ENCODE measurements around the gene EDDM13.
A peak's percentile ranks its signal among the peaks of the same experiment; 100 is the strongest.
"Not testable (repeated sequence)": the region's sequence is repeated elsewhere in the genome, so short reads cannot be mapped to it uniquely, and the experiment has no call there.

The EDDM13 gene, protein sequence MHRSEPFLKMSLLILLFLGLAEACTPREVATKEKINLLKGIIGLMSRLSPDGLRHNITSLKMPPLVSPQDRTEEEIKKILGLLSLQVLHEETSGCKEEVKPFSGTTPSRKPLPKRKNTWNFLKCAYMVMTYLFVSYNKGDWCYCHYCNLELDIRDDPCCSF

DNA sequence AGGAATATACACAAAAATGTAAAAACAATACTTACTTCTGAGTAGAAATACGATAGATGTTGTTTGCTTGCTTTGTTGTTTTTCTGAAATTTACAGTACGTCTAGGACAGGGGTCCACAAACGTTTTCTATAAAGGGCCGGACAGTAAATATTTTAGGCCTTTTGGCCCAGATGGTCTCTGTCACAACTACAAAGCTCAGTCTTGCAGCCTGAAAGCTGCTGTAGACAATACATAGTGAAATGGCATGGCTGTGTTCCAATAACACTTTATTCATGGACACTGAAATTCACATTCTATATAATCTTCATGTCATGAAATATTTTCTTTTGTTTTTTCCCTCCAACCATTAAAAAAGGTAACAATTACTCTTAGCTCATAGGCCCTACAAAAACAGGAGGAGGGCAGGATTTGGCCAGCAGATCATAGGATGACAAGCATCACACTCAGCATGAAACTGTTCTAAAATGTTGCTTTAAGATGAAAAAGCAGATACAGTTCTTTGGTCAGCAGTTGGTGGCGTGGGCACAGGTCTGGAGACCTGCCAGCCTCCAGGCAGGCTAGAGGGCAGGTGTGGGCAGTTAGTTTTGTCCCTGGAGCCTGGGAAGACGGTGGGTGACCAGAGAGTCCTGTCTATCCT is at the start of gene EDDM13:
EDDM13 (plus strand) TSS at position 588 of the 638 bp plus-strand sequence. CDS start 87 bp downstream, outside the sequence.
- no peak for DNase-seq

DNA sequence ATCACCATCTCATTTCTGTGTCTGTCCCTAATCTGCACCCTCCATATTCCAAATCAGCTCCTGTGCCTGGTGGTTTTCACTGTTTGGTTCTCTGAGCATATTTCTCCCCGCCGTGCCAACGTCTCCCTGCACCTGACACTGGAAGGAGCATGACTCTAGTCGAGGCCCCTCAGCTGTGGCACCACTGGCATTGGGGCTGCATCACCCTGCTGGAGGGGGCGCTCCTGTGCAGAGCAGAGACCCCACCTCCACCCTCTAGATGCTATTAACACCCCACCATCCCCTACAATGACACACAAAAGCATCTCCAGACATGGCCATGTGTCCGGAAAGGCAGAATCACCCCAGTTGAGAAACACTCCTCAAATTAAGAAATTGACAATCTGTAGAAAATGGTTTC is 49.6 kb upstream of the EDDM13 start:
- DNase-seq, result no peak

DNA sequence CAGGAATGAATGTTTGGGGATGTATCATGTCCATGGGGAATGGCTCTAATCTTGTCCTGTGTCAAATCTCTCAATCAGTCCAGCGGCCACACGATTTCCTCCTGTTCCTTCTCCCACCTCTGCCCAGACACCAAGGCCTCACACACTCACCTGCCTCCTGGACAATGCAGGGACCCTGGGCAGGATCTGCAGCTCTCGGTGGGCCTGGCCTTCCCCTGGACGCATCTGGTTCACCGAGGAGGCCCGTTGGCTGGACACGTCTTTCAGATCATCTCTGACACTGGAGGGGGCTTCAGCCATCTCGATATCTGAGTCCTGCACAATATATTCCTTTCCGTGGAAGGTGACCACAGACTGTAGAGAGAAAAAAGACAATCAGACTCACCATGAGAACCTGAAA is 49.1 kb upstream of the EDDM13 start:
- DNase-seq, result no peak

DNA sequence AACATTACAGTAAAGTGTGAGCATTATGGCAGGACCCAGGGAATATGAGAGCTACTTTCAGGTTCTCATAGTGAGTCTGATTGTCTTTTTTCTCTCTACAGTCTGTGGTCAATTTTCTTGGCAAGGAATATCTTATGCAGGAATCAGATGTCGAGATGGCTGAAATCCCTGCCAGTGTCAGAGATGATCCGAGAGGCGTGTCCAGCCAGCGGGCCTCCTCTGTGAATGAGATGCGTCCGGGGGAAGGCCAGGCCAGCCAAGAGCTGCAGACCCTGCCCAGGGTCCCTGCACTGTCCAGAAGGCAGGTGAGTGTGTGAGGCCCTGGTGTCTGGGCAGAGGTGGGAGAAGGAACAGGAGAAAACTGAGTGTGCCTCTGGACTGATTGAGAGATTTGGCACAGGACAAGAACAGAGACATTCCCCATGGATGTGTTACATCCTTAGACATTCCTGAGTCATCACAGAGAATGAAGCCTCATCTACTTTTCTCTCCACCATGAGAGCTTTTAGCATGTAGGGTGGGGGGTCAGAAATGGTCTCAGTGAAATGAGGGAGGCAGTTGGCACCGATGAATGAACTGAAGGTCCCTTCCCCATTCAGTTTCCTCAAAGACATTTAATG is 27.3 kb upstream of the EDDM13 start:
- DNase-seq, result no peak

DNA sequence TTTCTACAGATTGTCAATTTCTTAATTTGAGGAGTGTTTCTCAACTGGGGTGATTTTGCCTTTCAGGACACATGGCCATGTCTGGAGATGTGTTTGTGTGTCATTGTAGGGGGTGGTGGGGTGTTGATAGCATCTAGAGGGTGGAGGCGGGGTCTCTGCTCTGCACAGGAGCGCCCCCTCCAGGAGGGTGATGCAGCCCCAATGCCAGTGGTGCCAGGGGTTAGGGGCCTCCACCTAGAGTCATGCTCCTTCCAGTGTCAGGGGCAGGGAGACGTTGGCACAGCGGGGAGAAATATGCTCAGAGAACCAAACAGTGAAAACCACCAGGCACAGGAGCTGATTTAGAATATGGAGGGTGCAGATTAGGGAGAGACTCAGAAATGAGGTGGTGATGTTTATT is 26.8 kb upstream of the EDDM13 start:
- not testable (repeated sequence) for DNase-seq

DNA sequence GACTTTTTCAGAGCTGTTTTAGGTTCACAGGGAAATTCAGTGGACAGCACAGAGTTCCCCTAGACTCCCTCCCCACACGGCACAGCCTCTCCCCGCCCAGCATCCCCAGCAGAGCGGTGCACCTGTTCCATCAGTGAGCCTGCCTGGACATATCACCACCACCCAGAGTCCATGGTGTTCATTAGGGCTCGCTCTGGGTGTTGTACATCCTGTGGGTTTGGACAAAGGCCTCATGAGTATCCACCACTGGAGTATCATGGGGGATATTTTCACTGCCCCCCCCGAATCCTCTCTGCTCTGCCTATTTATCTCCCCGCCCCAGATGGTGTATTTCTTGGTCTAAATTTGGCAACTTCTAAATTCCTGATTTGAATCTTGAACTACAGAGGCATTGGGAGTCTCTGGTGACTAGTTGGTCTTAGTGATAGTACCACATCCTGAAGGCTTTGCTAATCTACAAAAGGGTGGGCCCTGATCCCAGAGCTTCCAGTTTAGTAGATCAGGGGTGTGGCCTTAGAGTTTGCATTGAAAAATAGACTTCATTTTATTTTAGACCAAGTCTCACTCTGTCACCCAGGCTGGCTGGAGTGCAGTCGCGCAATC is 23.7 kb upstream of the EDDM13 start:
- not testable (repeated sequence) for DNase-seq

DNA sequence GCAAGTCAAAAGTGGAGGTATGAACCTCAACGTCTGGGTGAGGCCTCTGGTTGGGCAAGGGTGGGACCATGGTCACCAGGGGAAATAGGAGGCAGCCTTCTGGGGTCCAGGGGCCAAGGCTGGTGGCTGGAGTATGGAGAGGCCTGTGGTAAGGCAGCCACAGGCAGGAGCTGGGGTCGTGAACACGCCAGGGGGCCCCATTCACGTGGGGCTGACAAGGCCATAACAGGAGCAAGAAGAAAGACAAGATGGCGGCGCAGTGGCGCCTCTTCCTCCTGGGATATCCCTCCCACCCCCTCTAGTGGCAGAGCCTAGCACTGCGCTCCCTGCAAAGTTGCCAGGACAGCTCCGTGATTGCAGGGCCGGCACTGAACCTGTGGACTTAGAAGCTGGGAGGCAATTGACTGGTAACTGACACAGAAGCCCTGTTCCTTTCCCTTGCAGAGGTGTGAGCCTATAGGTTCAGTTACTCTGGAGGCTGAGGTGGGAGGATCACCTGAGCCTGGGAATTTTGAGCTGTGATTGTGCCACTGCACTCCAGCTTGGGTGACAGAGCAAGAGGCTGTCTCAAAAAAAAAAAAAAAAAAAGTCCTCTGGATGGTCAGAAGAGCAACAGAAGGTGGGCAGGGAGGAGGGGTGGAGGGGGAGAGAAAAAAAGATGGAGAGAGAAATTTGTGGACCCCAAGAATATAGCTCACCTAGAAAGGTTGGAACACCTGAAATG is 19.7 kb upstream of the EDDM13 start:
- DNase-seq, result peak; percentile 33

DNA sequence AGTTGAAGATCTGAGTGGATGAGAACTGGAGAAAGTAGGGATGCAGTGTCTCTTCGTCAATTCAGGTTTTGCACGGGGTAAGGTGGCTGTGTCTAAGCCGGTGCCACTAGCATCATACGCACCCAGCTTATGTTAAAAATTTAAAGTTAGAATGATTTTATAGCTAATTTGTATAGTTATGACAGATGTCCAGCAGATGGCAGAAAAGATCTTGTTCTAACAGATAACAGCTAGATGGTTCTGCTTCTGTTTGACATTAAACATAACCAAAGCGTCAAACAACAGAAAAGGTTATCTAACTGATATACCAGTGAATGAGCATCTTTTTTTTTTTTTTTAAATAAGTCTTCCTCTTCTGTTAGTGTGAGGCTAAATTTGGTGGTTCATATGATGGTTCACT is 18.8 kb upstream of the EDDM13 start:
- DNase-seq, result no peak

DNA sequence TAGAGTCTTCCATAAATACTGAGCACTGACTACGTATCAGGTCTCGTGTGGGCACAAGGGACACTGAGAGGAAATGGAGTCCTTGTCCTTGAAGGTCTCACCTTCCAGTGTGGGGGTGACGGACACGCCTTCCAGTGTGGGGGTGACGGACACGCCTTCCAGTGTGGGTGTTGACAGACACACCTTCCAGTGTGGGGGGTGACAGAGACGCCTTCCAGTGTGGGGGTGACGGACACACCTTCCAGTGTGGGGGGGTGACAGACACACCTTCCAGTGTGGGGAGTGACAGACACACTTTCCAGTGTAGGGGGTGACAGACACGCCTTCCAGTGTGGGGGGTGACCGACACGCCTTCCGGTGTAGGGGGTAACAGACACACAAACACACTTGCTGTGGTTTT is 14.3 kb upstream of the EDDM13 start:
- DNase-seq, result no peak

DNA sequence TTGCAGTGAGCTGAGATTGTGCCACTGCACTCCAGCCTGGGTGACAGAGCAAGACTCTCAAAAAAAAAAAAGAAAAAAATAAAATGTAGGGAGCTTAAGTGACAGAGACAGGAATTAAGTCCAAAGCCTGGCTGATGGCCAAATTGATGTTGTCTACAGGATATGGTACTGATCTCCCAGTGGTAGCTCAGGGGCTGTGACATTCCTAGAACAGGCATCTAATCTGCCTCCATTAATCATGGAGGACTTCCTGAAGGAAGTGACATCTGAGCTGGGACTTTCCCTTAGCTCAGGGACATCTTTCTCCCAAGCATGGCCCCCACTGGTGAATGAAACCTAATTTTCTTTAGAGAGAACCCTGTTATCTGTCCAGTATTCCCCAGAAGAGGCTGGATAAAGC is 11.4 kb upstream of the EDDM13 start:
- no peak for DNase-seq

DNA sequence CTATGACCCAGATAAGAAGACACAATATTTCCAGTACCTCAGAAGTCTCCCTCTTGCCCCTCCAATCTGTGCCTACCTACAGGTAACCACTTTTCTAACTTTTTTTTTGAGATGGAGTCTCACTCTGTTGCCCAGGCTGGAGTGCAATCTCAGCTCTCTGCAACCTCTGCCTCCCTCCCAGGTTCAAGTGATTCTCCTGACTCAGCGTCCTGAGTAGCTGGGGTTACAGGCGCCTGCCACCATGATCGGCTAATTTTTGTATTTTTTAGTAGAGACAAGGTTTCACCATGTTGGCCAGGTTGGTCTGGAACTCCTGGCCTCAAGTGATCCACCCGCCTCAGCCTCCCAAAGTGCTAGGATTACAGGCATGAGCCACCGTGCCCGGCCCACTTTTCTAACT is 10.6 kb upstream of the EDDM13 start:
- DNase-seq, result not testable (repeated sequence)

DNA sequence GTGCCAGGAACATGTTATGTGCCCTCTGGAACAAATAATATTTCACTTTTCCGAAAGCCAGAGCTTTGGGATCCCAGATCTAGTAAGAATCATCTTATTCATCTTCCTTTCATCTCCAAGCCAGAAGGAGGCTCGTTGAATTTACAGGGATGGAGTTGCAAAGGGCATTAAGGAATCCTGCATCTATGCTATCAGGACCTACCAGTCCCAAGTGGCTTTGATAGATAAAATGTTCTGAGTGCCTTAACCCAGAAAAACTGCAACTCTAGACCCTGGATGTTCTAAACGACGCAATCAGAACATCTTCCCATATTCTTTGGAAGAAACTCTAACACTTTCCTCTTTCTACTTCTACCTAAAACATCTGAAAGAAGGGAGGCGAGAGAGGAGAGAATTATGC is 9.2 kb upstream of the EDDM13 start:
- no peak for DNase-seq

DNA sequence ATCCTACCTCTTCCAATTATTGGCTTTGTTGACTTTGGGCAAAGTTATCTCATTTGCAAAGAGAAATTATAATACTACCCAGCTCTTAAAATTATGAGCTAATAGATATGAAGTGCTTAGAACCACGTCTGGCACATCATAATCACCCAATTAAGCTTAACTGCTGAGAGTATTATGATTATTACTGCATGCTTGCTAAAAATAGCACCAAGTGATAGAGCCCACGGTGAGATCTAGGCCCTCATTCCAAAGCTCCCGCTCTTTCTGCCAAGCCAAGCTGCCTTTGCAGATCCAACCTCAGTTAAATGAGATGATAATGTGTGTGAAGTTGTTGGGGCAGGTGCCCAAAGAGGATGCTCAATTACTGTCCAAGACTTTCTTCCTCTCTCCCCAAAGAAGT is 6.5 kb upstream of the EDDM13 start:
- DNase-seq, result no peak

DNA sequence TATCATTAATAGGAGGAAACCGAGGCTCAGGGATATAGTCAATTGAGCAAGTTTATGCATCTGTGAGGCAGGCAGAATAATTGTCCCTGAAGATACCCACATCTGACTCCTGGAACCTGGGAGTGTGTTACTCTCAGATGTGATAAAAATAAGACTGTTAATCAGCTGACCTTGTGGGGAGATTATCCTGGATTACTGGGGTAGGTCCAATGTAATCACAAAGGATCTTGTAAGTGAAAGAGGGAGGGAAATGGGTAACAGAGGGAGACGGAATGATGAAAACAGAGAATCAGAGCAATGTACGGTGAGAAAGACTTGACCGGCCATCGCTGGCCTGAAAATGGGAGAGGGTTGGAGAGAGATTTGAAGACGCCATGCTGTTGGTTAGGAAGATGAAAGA is 3.2 kb upstream of the EDDM13 start:
- DNase-seq, result no peak

DNA sequence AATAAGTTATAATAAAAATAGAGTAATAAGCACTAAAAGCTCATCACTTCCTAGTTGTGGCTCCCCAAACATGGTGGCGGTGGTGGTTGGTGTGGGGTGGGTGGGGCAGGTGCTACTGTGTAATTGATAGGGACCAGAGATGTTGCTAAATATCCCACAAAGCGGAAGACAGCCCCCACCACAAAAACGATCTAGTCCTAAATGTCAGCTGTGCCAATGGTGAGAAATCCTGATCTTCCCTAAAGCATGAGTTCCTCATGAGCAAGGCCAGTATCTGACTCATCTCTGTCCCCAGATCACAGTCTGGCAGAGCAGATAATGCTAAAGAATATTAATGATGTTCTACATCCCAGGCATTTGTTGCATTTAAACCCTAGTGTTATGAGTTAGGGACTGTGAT is 1.9 kb upstream of the EDDM13 start:
- no peak for DNase-seq

DNA sequence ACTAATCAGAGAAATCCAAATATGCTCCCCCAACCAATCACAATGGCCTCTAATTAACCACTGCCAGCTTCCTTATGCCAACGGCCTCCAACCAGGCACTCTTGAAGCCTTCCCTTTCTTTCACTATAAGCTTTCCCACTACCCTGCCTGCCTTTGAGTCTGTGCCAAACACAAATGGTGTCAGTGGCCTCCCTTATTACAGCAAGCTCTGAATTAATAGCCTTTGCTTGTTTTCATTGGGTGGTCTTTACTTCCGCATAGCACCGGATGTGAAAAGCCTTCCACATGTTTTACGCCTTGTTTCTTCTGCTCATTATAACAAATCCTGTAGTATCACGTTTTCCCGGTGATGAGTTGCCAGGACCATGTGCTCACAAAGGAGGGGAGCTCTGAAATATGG is 1.4 kb upstream of the EDDM13 start:
- DNase-seq, result no peak

DNA sequence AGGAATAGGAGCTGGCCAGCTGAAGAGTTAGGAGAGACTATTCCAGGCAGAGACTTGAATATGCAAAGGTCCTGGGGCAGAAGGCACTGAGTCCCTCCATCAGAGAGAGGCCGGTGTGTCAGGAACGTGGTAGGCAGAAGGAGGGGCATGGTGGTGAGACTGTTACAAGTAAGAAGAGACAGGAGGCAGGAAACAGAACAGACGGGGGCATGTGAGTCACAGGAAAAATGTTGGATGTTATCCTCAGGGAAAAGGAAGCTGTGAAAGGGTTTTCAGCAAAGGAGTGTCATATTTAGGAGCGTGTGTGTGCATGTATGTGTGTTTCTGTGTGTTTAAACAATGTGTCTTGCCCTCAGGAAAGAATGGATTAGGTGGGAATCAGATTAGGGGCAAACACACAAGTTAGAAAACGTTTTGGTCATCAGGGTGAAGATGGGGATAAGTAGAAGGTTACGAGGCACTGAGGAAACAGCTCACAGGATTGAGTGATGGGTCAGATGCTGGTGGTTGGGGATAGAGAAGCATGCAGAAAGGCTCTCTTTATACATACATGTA is 1.1 kb downstream of the EDDM13 start:
- no peak for DNase-seq

DNA sequence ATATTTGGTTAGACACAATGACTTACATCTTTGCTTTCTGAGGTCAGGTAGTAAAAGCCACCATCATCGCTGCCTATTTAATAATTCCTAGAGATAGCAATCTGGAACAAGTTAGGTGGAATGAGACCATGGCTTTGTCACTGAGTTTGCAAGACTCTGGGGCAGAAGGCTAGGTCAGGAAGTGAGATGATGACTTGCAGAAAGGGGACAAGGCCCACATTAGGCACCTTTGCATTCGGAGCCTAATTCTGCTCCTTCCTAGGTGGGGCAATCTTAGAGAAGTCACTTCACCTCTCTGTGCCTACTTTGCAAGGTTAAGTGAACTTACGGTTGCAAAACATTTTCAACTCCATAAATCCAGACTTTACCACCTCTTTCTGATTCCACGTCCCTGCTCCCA is 10.3 kb downstream of the EDDM13 start:
- DNase-seq, result no peak

DNA sequence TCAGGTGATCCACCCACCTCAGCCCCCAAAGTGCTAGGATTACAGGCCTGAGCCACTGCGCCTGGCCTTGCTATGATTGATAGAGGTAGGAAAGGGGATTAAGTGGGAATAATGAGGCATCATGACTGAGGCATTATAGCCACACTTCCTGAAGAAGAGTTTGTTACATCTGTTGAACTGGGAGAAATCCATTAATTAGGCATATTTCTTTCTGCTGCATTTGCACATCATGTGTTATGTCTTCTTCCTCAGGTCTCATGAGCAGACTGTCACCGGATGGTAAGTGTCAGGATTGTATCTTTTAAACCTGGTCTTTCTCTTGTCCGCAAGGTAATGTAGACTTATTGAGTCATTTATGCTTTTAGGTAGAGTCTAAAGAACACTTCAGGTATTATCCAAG is 12.2 kb downstream of the EDDM13 start:
- DNase-seq, result no peak

DNA sequence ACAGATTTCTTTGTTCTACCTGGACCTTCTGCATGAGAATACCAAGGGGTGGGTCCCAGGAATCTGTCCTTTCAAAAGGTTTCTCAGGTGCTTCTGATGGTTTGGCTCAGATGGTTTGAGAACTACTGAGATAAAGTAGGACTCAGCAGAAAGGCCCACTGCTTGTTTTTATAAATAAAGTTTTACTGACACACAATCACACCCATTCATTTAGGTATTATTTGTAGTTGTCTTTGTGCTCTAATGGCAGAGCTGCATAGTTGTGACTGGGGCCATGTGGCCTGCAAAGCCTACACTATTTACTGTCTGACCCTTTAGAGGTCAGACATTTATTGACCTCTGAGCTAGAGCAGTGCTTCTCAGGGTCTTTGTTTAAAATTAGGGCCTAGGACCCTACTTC is 17.6 kb downstream of the EDDM13 start:
- DNase-seq, result no peak

DNA sequence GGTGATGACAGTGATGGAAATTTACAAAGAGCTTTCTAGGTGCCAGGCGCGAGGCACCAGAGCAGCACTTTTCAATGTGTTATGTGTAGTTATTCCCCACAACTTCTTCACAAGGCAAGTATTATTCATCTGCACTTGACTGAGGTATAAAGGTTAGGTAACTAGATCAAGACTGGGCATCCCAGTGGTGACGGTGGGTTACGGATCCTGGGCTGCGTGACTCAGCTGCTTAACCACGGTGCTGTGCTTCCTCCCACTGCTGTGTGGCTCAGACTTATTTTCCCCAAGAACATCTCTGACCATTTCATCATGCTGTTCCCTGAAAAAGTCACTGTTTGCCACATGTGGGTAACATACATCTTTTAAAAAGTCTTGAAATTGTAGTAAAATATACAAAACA is 19.3 kb downstream of the EDDM13 start:
- no peak for DNase-seq

DNA sequence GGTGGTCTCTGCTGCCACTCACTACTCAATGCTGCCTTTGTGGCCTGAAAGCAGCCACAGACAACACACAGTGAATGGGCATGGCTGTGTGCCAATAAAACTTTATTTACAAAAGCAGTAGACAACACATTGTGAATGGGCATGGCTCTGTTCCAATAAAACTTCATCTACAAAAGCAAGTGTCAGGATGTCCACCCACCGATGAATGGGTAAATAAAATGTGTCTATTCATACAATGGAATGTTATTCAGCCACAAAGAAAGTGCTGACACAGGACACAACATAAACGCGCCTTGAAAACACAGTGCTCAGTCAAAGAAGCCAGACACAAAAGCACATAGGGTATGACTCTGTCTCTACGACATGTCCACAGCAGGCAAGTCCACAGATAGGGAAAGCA is 22.0 kb downstream of the EDDM13 start:
- DNase-seq, result no peak
